HG02884 (cell line): ENCODE results near the gene RNASE9.
"Not testable (repeated sequence)": the region's sequence is repeated elsewhere in the genome, so short reads cannot be mapped to it uniquely, and the experiment has no call there.

Source experiments
- ATAC-seq: cut with Tn5 transposase; IDR thresholded peaks from one replicate; pipeline ENCODE4 v1.9.1; 2021; ENCODE audit warnings: mild to moderate bottlenecking, moderate library complexity; ENCODE audit not compliant: unreplicated experiment

RNASE9 gene

DNA sequence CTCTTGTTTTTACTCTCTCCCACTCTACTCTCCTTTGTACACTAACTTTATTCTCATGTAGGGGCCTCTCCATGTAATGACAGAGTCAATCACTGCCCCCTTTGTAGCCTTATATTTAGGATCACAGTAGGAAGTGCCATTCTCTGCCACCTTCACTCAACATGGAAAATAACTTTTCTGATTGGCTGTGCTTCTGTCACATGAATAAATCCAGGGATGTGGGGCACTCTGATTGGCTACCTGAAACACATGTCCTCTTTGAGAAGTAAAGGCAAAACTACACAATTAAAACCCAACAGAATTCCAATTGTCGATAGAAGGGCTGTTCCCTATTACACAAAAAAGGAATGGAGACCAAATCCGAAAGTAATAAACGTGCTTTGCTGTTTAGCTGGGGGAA is at the start of gene RNASE9:
TSS of gene RNASE9 (minus strand) at position 87 of the 400 bp plus-strand sequence.
- ATAC-seq: no peak

DNA sequence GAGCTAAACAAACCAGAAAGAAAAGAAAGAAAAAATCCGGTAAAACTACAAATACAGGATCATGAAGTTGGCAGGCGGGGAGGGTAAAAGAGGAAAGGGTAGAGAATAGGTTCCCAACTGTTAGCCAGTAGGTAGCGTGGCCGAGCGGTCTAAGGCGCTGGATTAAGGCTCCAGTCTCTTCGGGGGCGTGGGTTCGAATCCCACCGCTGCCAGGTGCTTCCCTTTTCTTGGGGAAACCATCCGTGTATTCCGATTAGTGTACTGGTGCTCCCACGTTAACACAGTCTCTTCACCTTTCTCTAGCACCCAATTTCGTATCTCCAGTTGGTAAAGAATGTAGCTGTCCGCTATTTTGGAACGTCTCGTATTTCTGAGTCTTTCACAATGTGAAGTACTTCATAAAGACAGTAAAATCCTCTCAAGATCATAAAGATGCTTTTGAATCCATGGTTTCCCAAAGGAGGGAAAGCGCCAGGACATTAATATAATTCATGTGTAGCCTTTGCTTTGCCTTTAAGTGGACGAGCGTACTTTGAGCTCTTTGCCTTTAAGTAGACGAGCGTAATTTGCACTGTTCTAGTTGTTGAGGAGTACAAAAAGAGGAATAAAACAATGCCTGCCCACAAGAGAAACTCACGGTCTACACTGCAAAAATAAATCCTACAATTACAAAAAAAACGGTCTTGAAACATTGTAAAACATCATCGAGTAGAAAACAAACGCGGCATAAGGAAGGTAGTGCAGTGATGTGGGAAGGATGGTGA is 49.3 kb upstream of the RNASE9 start:
- no peak for ATAC-seq

DNA sequence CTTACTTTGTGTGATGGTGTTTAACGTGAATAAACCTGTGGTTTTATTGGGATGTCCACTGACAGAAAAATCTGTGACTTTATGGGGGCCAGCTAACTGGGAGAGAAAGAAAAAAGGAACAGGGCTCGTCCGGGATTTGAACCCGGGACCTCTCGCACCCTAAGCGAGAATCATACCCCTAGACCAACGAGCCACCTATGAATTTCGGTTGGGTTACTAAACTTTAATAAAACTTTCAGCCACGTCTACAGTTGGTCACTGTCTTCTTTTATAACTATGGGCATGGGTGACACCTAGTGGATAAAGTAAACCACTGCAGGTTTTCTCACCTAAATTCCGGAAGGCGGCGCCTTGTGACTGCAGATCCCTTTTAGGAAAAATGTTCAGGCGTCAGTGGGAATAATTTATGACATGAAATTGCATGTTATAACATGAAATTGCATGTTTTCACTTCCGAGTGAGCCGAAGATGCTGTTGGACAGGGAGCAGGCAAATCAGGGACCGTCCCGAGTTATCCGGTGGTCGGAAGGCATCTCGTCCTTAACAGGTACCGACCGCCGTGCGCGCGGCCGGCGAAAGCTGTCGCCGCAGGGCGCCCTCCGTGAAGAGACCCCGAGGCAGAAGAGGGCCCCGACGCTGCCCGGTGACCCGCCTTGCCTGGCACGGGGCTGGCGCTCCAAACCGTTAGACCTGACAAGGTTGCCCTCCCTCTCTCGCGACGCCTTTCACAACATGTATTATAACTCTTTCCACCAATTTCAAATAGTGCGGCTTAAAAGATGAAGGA is 48.6 kb upstream of the RNASE9 start:
- no peak for ATAC-seq

DNA sequence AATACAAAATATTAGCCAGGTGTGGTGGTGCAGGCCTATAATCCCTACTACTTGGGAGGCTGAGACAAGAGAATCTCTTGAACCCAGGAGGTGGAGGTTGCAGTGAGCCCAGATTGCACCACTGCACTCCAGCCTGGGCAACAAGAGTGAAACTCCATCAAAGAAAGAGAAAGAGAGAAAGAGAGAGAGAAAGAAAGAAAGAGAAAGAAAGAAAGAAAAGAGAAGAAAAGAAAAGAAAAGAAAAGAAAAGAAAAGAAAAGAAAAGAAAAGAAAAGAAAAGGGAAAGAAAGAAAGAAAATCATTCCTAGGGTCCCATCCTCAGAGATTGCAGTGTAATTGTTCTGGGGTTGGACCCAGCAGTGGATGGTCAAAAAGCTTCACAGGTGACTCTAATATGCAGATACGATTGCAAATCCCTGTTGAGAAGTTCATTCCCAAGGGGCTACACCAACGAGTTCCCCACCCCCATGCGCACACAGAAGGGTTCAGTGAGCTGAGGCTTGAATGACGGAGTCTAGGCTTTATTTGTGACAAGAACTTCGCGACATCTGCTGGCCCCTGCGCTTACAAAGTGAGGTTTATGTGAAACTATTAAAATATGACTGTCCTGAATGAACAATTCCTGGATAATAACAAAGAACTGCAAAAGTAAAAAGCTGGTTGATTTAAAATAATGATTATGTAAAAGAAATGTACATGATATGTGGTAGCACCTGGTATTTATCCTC is 47.7 kb upstream of the RNASE9 start:
- no peak for ATAC-seq

DNA sequence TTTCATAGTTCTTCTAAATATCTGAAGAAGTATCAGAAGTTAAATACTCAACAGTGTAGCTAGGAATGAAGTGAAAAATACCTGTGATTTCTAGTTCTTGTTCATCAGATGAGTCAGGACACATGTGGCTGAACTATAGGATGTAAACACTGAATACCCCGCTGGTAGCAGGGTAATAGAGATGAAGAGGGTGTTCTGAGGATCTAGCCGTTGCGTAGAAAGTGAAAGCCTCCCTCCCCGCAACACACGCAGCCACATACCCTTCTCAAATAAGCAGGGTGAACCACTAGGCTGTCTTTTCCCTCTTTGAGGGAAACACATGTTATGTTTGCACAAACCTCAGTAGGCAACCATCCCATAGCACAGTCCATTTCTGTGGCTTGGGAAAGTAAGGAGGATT is 46.8 kb upstream of the RNASE9 start:
- no peak for ATAC-seq

DNA sequence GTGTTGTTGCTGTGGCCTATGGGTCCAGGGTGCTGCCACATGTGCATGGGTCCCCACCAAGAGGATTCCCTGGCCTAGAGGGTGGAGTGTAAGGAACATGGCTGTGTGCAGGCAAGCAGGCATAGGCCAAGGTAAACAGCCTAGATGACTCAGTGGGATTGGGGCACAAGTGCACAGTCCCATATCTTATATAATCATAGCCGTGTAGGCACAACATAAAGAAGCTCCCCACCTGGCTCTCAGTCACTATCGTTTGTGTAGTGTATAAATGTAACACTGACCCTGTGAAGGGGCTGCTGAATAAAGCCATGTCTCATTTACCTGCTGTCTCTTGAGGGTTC is 46.0 kb upstream of the RNASE9 start:
- no peak for ATAC-seq

DNA sequence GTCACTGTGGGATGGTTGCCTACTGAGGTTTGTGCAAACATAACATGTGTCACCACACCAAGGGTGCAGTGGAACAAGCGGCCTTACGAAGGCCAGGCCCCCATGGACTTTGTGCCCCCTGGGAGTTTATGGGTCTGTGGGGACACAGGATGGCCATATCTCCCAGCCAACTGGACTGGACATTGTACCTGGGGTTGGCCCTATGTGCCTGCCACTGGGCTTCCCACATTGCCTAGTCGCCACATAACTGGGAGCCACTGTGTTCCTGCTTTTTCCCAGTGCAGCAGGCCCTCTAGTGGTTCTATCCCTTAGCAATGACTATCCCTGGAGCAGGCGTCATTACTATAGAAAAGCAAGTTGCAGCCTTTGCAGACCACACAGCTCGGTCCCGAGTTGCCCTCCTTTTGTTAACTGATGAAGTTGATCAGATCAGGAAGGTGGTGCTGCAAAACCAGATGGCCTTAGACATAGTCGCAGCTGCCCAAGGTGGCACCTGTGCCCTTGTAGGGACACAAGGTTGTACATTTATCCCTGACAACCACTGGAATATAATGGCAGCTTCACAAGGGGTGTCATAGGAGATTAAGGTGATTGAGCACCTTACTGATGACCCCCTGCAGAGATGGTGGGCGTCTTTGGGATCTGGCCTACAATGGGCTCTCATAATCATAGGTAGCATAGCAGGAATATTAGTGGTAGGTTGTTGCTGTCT is 45.5 kb upstream of the RNASE9 start:
- ATAC-seq: no peak

DNA sequence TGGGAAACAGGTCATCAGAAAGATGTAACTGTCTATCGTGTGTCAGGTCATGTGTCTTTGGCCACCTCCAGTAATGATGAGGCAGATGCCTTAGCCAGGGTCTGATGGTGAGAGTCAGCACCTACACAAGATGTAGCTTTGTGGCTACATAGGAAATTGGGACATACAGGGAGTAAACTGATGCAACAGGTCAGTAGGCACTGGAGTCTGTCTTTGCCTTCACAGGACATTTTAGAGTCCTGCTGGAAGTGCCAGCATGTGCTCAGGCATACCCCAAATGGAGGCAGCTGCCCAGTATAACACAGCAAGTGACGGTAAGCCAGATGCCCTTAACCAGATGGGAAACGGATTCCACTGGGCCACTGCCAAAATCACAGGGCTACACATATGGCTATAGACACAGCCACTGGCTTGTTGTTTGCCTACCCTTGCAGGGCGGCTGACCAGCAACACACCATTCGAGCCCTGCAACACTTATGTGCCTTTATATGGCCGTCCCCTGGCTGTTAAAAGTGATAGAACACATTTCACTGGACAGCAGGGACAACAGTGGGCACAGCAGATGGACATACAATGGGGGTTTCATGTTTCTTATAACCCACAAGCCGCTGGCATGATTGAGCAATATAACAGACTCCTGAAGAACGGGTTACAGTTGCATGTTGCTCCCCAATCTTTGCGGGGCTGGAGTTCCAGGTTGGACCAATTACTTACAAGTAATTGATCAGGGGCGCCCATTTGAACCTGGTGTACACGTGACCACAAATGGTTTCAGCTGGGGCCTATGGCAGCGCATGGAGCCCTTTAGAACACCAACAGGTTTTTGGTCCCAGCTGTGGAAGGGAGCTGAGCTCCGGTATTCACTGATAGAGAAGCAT is 43.2 kb upstream of the RNASE9 start:
- ATAC-seq: no peak

DNA sequence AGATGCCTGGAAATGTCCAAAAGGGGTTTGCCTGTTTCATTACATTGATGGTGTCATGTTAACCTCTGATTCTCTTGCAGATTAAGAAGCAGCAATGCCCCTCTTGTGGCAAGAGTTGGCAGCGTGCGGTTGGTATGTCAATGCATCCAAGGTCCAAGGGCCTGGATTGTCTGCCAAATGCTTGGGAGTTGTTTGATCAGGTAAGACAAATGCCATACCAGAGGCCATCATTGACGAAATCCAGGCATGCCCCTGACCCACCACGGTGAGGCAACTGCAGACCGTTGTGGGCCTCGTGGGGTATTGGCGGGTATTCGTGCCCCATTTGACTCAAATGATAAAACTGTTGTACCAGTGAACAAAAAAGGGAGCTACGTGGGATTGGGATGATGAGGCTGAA is 41.7 kb upstream of the RNASE9 start:
- ATAC-seq: no peak

DNA sequence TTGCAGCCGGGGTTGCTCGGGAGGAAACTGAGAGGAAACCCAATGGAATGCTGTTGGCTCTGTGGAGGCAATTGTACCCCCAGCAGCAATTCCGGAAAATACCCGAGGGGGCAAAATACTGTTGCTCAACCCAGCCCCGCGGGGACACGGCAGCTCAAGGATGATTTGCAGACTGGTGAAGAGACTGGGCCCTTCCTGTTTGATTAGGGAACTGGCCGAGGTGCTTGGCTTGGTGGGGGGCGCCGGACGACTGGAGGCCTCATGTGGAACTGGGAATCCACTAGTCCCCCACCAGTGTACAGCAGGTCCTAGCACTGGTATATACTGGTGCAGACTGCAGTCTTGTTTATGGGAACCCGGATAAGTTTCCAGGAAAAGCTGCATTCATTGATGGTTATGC is 40.7 kb upstream of the RNASE9 start:
- ATAC-seq: no peak

DNA sequence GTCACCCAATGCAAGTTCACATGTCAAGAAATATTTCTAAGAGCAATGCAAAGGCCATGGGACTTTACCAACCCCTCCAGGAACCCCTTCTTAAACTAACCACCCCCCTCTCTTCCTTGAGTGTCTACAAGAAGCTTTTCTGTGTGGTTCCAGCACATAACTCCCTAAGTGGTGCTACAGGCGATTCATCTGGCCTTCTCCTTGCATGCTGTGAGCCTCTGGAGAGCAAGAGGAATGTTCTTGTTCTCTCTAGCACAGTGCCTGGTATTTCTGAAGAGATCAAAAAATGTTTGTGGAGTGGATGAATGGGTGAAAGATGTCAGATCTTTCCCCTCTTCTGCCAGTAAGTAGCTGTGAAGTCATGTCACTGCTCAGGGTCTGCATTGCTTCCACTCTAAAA is 36.3 kb upstream of the RNASE9 start:
- ATAC-seq: no peak

DNA sequence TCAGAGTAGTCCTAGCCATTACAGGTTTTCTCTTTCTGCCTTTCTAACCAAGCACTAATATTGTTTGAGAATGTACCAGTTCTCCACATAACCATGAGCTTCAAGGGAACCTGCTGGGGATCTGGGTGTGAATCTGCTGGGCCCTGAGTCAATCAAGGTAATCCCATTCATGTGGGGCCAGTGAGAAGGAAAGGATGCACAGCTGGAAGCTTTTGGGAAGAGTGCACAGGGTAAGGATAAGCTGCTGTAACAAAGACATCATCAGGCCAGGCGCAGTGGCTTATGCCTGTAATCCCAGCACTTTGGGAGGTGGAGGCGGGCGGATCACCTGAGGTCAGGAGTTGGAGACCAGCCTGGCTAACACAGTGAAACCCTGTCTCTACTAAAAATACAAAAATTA is 34.9 kb upstream of the RNASE9 start:
- ATAC-seq: not testable (repeated sequence)

DNA sequence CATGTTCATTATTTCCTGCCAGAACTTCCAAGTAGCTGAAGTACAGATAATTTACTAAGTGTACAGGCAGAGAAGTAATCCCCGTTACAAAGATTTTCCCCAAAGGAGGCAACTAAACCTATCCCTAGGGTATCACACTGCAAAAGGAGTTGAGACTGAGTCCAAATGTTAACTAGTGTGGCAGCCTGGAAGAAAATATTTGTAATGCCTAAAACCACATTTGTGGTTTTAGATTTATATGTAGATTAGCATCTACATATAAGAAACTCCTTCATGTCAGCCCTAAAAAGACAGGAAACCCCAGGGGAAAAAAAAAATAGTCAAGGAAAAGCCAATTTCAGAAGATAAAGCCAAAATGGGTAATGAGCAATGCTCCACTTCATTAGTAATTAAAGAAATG is 31.7 kb upstream of the RNASE9 start:
- ATAC-seq: no peak

DNA sequence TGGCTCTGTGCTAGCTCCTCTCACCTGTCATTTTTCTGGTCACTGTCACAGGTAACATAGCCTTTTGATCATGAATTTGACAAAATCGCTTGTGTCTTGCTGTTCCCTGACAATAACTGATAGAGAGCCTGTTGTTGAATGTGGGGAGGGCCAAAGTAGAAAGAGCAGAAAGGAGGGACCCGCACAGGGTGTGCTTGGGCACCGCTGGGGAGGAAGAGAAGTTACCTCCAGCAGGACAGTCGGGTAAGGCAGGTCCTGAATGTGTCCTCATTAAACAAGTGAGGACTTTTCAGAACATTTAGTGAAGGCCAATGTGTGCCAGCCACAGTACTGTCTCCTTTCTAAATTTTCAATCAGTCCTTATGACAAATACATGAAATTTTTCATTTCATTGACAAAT is 30.4 kb upstream of the RNASE9 start, which contains the start of gene RNASE12:
TSS of gene RNASE12 (minus strand) at position 142 of the 400 bp plus-strand sequence. CDS start 653 bp downstream, outside the sequence.
- no peak for ATAC-seq

DNA sequence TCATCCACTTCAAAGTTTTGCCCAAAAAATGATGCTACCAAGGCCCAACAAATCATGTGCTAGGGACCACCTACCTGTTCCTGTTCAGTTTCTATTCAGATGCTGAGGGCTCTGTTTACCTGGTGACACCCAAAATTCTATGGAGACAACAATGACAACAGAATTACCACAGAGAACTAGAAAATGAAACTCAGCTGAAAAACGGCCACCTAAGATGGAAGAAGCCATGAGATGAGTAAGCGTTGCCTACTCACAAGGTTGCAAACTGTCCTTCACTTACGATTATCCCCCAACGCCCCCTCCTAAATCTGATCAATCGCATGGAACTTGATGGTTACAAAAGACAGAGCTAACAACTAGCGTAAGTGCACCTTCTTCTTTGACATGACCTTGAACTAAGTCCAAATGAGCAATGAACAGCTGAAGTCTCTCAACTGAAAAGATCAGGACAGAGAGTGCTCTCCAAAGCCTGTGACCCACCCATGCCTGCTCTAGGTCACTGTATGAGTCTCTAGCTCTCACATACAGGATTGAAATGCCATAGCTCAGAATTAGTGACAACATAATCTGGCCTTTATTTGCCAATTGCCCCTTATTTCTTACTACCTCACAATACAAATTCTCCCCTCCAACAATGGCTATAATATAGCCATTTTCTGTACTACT is 26.8 kb upstream of the RNASE9 start, which contains the start of gene RNASE11:
TSS of gene RNASE11 (minus strand) at position 513 of the 666 bp plus-strand sequence.
- ATAC-seq: no peak

DNA sequence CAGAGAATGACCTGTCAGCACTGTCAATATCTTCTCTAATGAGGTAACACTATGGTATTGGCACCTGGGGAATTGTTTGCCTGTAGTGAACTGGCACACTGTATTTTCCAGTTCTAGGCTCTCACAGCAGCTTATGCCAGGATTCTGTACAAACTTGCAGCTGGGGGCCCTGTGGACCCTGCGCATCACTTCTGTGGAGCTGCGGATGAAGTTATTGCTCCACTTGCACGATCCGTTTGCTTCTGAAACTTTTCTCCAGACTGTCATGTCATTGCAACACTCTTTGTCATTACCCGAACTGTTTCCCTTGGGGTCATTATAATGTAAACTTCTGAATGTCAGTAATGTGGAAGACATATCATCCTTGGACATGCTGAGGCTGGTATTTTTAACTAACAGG is 23.1 kb upstream of the RNASE9 start:
- no peak for ATAC-seq

DNA sequence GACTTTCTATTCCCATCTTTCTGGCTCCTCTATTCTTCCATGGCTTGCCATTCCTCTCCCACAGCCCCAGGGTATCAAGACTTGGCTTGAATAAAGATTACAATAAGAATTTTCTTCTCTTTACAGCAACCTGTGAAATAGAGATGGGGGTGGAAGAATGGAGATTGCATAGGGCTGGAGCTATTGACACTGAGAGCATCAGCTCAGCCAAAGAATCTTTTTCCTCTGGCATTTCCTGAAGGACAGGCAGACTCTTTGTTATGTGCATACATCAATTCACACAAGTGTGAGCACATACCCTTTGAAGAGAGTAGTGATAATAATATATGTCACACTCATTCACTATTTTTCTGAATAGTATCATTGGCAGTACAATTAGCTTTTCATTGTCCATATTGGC is 22.3 kb upstream of the RNASE9 start:
- ATAC-seq: no peak

DNA sequence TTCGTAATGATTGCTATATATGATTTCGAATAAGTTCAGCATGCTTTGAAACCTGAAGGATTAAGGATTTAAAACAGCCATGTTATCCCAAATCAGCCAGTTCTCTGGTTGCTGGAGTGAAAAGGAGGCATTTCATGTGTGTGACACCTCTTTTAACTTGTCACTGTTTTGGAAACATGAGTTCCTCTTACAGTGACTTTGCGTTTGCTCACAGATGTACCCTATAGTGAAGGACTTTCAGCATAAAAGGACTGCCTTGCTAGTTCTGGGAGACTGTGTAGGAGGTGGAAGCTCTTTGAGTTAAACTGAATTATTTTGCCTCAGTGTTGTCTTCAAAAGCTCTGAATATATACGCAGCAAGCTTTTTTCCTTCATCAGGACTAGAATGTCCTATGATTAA is 19.4 kb upstream of the RNASE9 start:
- no peak for ATAC-seq

DNA sequence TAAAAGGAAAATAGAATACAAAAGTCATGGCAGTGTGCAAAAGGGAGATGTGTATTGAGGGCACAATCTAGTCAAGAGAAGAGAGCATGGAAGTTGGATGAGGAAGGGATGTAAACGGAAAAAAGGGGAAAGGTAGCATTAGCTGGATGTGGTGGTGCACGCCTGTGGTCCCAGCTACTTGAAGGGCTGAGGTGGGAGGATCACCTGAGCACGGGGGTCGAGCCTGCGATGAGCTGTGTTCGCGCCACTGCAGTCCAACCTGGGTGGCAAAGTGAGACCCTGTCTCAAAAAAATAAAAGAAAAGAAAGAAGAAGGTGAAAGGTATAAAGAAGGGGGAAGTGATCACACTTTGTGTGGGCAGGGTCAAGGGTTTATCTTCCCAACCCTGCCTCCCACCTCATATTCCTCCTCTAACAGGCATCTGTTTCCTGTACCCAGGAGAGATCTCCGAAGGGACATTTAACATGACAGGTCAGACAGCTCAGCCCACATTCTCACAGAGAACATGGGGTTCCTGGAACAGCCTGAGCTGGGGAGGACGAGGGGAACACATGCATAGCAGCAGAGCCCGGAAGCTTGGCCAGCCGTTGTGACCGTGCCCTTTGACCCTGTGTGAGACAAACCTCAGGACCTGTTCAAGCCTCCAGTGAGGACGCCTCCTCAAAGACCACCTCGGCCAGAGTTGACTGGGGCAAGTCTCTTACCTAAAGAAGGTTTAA is 18.1 kb upstream of the RNASE9 start:
- ATAC-seq: no peak
